Mammary epithelial cell (primary cell): ENCODE data around the gene MAJIN.

ENCODE experiments used
- CTCF ChIP-seq, 2 donors: IDR thresholded peaks in 1 of 2; conservative IDR thresholded peaks in 1 of 2; 2 replicates each; pipeline ENCODE4 v1.5.1; 2011 to 2012; ENCODE audit warnings: inconsistent platforms in 2 of 2, low read length in 2 of 2, mild to moderate bottlenecking in 2 of 2, control low read depth in 1 of 2, low read depth in 1 of 2; ENCODE audit not compliant: insufficient read depth in 1 of 2; ENCODE audit errors: extremely low read depth in 1 of 2
- EZH2 ChIP-seq: IDR thresholded peaks from 2 replicates; pipeline ENCODE4 v1.6.1; 2012; ENCODE audit warnings: low read length, inconsistent platforms, borderline replicate concordance

GRCh38 chr11:65017937-65018336 is 46.0 kb upstream of the MAJIN start:
- TF ChIP-seq CTCF (conservative IDR thresholded peaks at IDR 0.05 in 1 of 2, IDR thresholded peaks at IDR 0.05 in 1 of 2; ENCODE audit: extremely low read depth in 1 of 2, insufficient read depth in 1 of 2, low read depth in 1 of 2, low read length in 2 of 2) (no peak), EZH2 (no peak)
